HEK293 (cell line): Measurements from ENCODE around the gene MSI2.
A peak's percentile ranks its signal among the peaks of the same experiment; 100 is the strongest.

ENCODE experiments used
- CTCF ChIA-PET: fragments of 350-600 bp; formaldehyde crosslinking; extraction: SDS; loops from one replicate; lab custom pipeline; 2021; ENCODE audit warnings: antibody characterized with exemption; lab: Yijun Ruan, JAX
- POLR2A ChIA-PET: fragments of 300-600 bp; formaldehyde crosslinking; extraction: SDS; loops from one replicate; lab custom pipeline; 2020; ENCODE audit warnings: antibody characterized with exemption, inconsistent platforms; lab: Yijun Ruan, JAX
- H3K27ac ChIP-seq: fragments of 200-500 bp; sonication (Bioruptor generic); 2 replicates; pipeline ENCODE4 v1.5.1; 2014; ENCODE audit warnings: low read depth, low read length, control low read depth, inconsistent platforms; ENCODE audit errors: extremely low read depth
- H3K36me3 ChIP-seq, 2 experiments: fragments of 200-500 bp in 1 of 2; sonication (Bioruptor generic) in 1 of 2; 1 replicate in 1 of 2; 2 replicates in 1 of 2; pipeline ENCODE4 v1.5.1; 2014 to 2017; ENCODE audit warnings: inconsistent platforms in 2 of 2, low read length in 2 of 2; ENCODE audit not compliant: control insufficient read depth in 2 of 2, insufficient read depth in 1 of 2
- H3K4me1 ChIP-seq: fragments of 200-500 bp; sonication (Bioruptor generic); 2 replicates; pipeline ENCODE4 v1.5.1; 2014; ENCODE audit warnings: mild to moderate bottlenecking, low read length, inconsistent platforms; ENCODE audit not compliant: control insufficient read depth, insufficient read depth
- H3K4me3 ChIP-seq: 2 replicates; pipeline ENCODE4 v1.5.1; 2011; ENCODE audit warnings: low read depth, mild to moderate bottlenecking, control low read depth, low read length, moderate library complexity
- H3K9me3 ChIP-seq: fragments of 200-500 bp; sonication (Bioruptor generic); 2 replicates; pipeline ENCODE4 v1.5.1; 2014; ENCODE audit warnings: low read depth, low read length, inconsistent platforms; ENCODE audit not compliant: control insufficient read depth, insufficient read depth
- GLIS1 ChIP-seq: fragments of 450-650 bp; formaldehyde crosslinking; IDR thresholded peaks from 2 replicates; pipeline ENCODE4 v1.5.1; 2016; ENCODE audit warnings: missing biosample characterization, missing genetic modification characterization
- PRDM6 ChIP-seq: fragments of 450-650 bp; formaldehyde crosslinking; IDR thresholded peaks from 2 replicates; pipeline ENCODE4 v1.5.1; 2017; ENCODE audit warnings: missing biosample characterization, missing genetic modification characterization
- RBAK ChIP-seq: fragments of 450-650 bp; formaldehyde crosslinking; IDR thresholded peaks from 2 replicates; pipeline ENCODE4 v1.5.1; 2016; ENCODE audit warnings: missing biosample characterization, missing genetic modification characterization
- SALL2 ChIP-seq: fragments of 450-650 bp; formaldehyde crosslinking; IDR thresholded peaks from 2 replicates; pipeline ENCODE4 v1.5.0; 2017; ENCODE audit warnings: missing biosample characterization, mild to moderate bottlenecking, missing genetic modification characterization, borderline replicate concordance
- SCRT2 ChIP-seq: fragments of 450-650 bp; formaldehyde crosslinking; IDR thresholded peaks from 2 replicates; pipeline ENCODE4 v1.5.1; 2016; ENCODE audit warnings: missing biosample characterization, missing genetic modification characterization
- SETDB1 ChIP-seq: IDR thresholded peaks from one replicate; pipeline ENCODE4 v1.6.1; 2017; ENCODE audit warnings: mild to moderate bottlenecking, low read length, moderate library complexity, mixed read lengths; ENCODE audit not compliant: insufficient read length
- SP3 ChIP-seq: fragments of 450-650 bp; formaldehyde crosslinking; IDR thresholded peaks from 2 replicates; pipeline ENCODE4 v1.5.1; 2016; ENCODE audit warnings: missing biosample characterization, missing genetic modification characterization
- ZBTB48 ChIP-seq: fragments of 450-650 bp; formaldehyde crosslinking; IDR thresholded peaks from 2 replicates; pipeline ENCODE4 v1.5.1; 2016; ENCODE audit warnings: missing biosample characterization, missing genetic modification characterization
- ZNF138 ChIP-seq: fragments of 450-650 bp; formaldehyde crosslinking; IDR thresholded peaks from 2 replicates; pipeline ENCODE4 v1.5.1; 2016; ENCODE audit warnings: missing biosample characterization, missing genetic modification characterization, borderline replicate concordance
- ZNF16 ChIP-seq: fragments of 450-650 bp; formaldehyde crosslinking; IDR thresholded peaks from 2 replicates; pipeline ENCODE4 v1.5.1; 2016; ENCODE audit warnings: low read depth, missing biosample characterization, missing genetic modification characterization
- ZNF184 ChIP-seq: fragments of 450-650 bp; IDR thresholded peaks from 2 replicates; pipeline ENCODE4 v1.5.1; 2018; ENCODE audit warnings: missing biosample characterization, mild to moderate bottlenecking, missing genetic modification characterization
- ZNF211 ChIP-seq: fragments of 450-650 bp; formaldehyde crosslinking; IDR thresholded peaks from 2 replicates; pipeline ENCODE4 v1.5.1; 2016; ENCODE audit warnings: low read depth, missing biosample characterization, missing genetic modification characterization
- ZNF214 ChIP-seq: fragments of 450-650 bp; formaldehyde crosslinking; IDR thresholded peaks from 2 replicates; pipeline ENCODE4 v1.5.1; 2017; ENCODE audit warnings: missing biosample characterization, mild to moderate bottlenecking, missing genetic modification characterization, borderline replicate concordance
- ZNF23 ChIP-seq: fragments of 450-650 bp; formaldehyde crosslinking; IDR thresholded peaks from 2 replicates; pipeline ENCODE4 v1.5.1; 2016; ENCODE audit warnings: missing biosample characterization, missing genetic modification characterization, borderline replicate concordance
- ZNF26 ChIP-seq: fragments of 450-650 bp; formaldehyde crosslinking; IDR thresholded peaks from 2 replicates; pipeline ENCODE4 v1.5.1; 2016; ENCODE audit warnings: missing biosample characterization, missing genetic modification characterization
- ZNF354C ChIP-seq: fragments of 450-650 bp; formaldehyde crosslinking; IDR thresholded peaks from 2 replicates; pipeline ENCODE4 v1.5.1; 2016; ENCODE audit warnings: missing biosample characterization, missing genetic modification characterization, low read depth, borderline replicate concordance
- ZNF37A ChIP-seq: fragments of 450-650 bp; IDR thresholded peaks from 2 replicates; pipeline ENCODE4 v1.5.1; 2018; ENCODE audit warnings: missing biosample characterization, missing genetic modification characterization
- ZNF473 ChIP-seq: fragments of 450-650 bp; formaldehyde crosslinking; IDR thresholded peaks from 2 replicates; pipeline ENCODE4 v1.5.1; 2017; ENCODE audit warnings: missing biosample characterization, missing genetic modification characterization
- ZNF521 ChIP-seq: fragments of 450-650 bp; formaldehyde crosslinking; IDR thresholded peaks from 2 replicates; pipeline ENCODE4 v1.5.1; 2017; ENCODE audit warnings: missing biosample characterization, mild to moderate bottlenecking, missing genetic modification characterization
- ZNF624 ChIP-seq: fragments of 450-650 bp; formaldehyde crosslinking; IDR thresholded peaks from 2 replicates; pipeline ENCODE4 v1.5.1; 2017; ENCODE audit warnings: missing biosample characterization, missing genetic modification characterization
- ZNF664 ChIP-seq: fragments of 450-650 bp; formaldehyde crosslinking; IDR thresholded peaks from 2 replicates; pipeline ENCODE4 v1.5.1; 2016; ENCODE audit warnings: missing biosample characterization, missing genetic modification characterization
- ZNF843 ChIP-seq: fragments of 450-650 bp; formaldehyde crosslinking; IDR thresholded peaks from 2 replicates; pipeline ENCODE4 v1.5.1; 2016; ENCODE audit warnings: missing biosample characterization, missing genetic modification characterization

The MSI2 gene

DNA sequence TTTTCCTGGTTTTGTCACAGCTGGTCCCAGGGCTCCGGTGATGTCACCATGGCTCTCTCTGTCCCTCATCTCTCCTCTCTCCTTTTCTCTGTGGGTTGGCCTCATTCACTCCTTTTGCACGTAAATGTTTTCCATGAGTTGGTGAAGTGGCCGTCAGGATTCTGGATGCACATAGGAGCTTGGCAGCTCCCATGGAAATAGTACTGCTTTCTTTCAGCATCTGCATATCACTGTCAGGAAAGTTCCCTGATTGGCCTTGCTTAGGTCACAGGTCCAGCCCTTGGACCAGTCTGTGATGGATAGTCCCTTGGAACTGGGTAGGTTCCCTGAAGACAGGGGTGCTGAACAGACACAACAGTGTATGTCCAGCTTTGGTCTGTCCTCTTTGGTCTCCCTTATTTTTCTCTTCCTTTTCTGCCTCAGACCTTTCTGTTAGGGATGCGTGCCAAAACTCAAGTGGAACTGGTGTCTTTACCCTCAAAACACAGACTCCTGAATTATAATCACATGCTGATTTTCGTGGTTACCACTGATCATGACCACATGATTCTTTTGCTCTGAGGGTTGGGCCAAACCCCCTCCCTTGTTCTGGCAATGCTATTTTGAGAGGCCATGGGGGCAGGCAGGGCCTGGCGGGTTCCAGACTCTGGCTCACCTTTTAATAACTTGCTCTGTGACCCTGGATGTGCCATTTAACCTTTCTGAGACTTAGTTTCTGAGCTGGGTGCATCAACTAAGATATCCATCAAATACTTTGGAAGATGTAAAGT lies 99.0 kb downstream of the MSI2 start:
- peaks cover 0 to 12% of the 10 kb centered on the region in 2 experiments; a peak in 1 of 3 replicates for H3K36me3 ChIP-seq
- no peak overlapping the region for H3K27ac ChIP-seq
- POLR2A ChIA-PET, result no interaction called here
- no peaks in the 10 kb centered on the region for H3K9me3 ChIP-seq
- H3K4me1 ChIP-seq, result peaks cover 5% of the 10 kb centered on the region
- CTCF ChIA-PET, result interaction anchor here (0.6 kb wide), 1 partner anchor 112 kb away, joined by 3 read pairs; no protein-coding TSS in a partner anchor
- no peak overlapping the region for H3K4me3 ChIP-seq
- peak; percentile 29; the same call in 1 of the 2 replicates for TF ChIP-seq ZBTB48
- TF ChIP-seq SETDB1, result no peak

DNA sequence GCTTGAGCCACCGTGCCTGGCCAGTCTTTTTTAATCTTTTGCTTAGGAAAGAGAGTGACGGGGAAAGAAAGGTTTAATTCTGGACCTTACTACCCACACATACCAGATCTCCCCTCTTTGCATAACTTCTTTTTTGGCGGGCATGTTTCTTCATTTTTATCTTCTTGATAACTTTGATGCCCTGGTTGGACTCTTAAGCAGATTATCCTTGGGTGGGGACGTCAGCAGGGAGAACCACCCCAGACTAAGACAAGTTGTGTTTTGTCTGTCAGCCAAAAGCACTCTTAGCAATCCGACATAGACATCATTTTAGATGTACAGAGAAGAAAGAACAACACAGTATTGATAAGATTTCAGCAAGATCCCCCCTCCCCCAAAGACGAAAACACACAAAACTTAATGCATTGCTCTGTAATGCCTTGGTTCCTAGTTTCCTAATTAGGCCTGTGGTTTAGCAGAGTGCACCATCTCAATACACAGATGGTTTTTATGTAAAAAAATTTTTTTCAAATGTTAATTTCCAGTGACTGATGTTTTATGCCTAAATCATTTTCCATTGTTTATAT lies 99.9 kb downstream of the MSI2 start:
- Histone ChIP-seq H3K4me1 (peaks cover 5% of the 10 kb centered on the region), H3K36me3 (peaks cover 0 to 4% of the 10 kb centered on the region in 2 experiments; a peak in 1 of 3 replicates), H3K9me3 (no peaks in the 10 kb centered on the region), H3K4me3 (no peak overlapping the region), H3K27ac (no peak overlapping the region)
- CTCF ChIA-PET, result interaction anchor here (0.6 kb wide), 1 partner anchor 287 kb away, joined by 3 read pairs; no protein-coding TSS in a partner anchor
- TF ChIP-seq ZNF16 (tag by site-specific recombination) (no peak), SCRT2 (tag by site-specific recombination) (no peak), ZNF184 (tag by site-specific recombination) (no peak), SALL2 (tag by site-specific recombination) (no peak), PRDM6 (tag by site-specific recombination) (peak; percentile 47)
- POLR2A ChIA-PET, result no interaction called here

DNA sequence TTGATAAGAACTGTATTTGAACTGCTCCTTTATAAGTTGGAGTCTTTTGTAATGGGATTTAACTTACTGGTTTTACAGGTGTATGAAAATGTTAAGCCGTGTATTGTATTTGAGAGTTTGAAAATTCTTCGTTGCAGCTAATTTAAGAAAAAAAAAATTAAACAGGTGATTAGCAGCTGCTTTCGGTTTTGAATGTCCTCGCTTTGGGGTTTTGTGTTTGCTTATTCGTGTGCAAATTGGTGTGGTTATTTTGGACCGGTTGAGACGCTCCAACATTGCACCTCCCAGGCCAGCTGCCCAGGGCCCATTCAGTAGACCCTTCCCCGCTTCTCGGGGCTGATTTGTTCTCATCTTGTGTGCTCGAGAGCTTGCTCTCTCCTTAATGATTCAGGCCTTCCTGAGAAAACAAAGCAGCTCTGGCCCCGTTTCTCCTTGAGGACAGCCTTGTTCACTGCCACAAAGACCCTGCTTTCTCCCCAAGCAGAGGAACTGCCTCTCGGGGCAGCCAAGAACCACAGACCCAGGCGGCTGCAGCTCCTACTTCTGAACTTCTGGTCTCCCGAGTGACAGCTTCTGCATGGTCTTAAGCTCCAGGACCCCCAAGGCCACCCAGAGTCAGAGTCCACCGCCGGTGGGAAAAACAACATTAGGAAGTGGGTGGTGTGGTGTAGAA lies 100.5 kb downstream of the MSI2 start:
- CTCF ChIA-PET, result interaction anchor here (0.6 to 1.3 kb wide), 2 partner anchors 288 to 426 kb away, joined by 3 read pairs; no protein-coding TSS in a partner anchor
- Histone ChIP-seq H3K36me3 (peaks cover 0 to 4% of the 10 kb centered on the region in 2 experiments; a peak in 1 of 3 replicates), H3K4me3 (no peak overlapping the region), H3K9me3 (no peaks in the 10 kb centered on the region), H3K4me1 (peaks cover 5% of the 10 kb centered on the region), H3K27ac (no peak overlapping the region)
- POLR2A ChIA-PET, result no interaction called here
- TF ChIP-seq ZNF23 (no peak), RBAK (no peak), ZNF664 (tag by site-specific recombination) (no peak)

DNA sequence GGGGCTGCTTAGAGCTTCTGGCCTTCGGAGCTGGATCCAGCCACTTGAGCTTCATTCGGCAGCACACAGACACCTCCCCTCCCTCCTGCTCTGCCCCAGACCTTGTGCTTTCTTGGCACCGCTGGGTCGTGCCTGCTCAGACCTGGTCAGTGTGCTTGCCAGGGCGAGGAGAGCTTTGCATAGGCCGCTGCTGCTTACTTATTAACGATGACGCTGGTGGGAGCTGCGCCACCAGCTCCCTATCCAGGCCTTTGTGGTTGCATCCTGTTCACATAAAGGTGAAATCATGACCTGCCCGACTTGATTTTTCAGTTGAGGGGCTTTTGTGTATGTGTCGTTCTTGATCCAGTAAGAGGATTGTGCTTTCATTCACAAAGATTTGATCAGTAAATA lies 101.1 kb downstream of the MSI2 start:
- no peak overlapping the region for H3K27ac ChIP-seq
- ChIA-PET CTCF (interaction anchor here (1.1 to 1.3 kb wide), 2 partner anchors 115 to 425 kb away, joined by 3 to 5 read pairs; no protein-coding TSS in a partner anchor), POLR2A (no interaction called here)
- H3K9me3 ChIP-seq, result no peaks in the 10 kb centered on the region
- H3K4me1 ChIP-seq, result peaks cover 5% of the 10 kb centered on the region
- H3K36me3 ChIP-seq, result peaks cover 0 to 4% of the 10 kb centered on the region in 2 experiments; a peak in 1 of 3 replicates
- no peak overlapping the region for H3K4me3 ChIP-seq
- no peak for TF ChIP-seq ZNF26
- no peak for TF ChIP-seq GLIS1
- TF ChIP-seq ZNF843 (tag by site-specific recombination), result no peak
- no peak for TF ChIP-seq SP3 (tag by site-specific recombination)
- TF ChIP-seq ZNF211, result no peak
- TF ChIP-seq ZNF354C, result no peak
- no peak for TF ChIP-seq ZNF138 (tag by site-specific recombination)
- TF ChIP-seq ZNF624 (tag by site-specific recombination), result no peak
- TF ChIP-seq ZNF521 (tag by site-specific recombination), result no peak
- TF ChIP-seq ZNF473 (tag by site-specific recombination), result no peak
- no peak for TF ChIP-seq ZNF214 (tag by site-specific recombination)
- TF ChIP-seq ZNF37A (tag by site-specific recombination), result no peak
